NCI-H526 treated with DMSO at 0.1 percent for 48 hours (cell line): Measurements from ENCODE around the gene ATXN2.
"Not testable (repeated sequence)": the region's sequence is repeated elsewhere in the genome, so short reads cannot be mapped to it uniquely, and the experiment has no call there.

Source experiments
- DNase-seq: peaks from one replicate; lab custom pipeline; 2025; lab: John Stamatoyannopoulos, UW

Gene ATXN2

DNA sequence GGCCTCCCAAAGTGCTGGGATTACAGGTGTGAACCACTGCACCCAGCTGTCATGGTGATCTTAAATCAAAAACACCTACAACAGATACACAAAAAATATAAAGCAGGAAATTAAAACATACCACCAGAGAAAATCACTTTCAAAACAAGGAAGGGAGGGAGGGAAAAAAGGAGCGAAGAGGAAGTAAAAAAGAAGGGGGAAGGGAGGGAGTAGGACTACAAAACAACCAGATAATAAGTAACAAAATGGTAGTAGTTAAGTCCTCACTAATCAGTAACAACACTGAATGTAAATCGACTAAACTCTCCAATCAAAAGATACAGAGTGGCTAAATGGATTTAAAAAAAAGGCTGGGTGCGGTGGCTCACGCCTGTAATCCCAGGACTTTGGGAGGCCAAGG is 104.4 kb downstream of the ATXN2 start:
- no peak for DNase-seq

GRCh38 chr12:111492979-111493378 is 106.1 kb downstream of the ATXN2 start:
- DNase-seq: not testable (repeated sequence)

DNA sequence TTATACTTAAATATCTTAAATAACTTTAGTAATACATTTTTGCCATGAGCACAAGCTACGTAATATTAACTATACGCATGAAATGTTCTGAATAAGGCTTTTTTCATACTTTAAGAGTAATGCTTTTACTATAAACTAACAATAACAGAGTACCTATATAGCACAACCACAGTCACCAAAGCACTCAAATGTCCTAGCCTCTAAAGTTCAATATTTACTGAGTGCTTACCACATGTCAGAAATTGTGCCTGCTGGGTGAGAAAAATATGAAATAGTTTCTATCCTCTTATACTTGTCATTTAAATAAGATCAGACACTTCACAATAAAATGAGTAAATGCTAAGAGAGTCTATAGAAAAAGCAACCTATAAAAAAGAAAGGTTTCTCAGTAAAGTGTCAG is 110.3 kb downstream of the ATXN2 start:
- no peak for DNase-seq

DNA sequence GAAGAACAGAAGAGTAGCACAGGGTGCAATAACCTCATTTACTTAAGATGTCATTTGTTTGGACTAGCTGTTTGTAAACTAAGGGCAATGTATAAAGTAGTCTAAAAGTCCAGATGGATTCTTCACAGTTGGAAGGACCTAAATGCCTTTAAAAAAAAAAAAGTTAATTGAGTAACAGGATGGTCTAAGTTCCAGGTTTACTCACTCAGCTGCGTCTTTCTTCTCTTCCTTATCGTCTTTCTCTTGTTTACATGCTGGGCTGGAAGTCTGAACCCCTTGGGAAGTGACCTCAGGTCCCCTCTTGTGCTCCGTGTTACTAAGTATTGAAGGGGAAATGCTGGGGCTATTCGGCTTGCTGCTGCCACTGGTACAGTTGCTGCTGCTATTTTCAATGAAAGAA is 110.8 kb downstream of the ATXN2 start:
- no peak for DNase-seq

- no peak for DNase-seq
Measured at GRCh38 chr12:111482462-111482861, 116.7 kb downstream of the ATXN2 start.

DNA sequence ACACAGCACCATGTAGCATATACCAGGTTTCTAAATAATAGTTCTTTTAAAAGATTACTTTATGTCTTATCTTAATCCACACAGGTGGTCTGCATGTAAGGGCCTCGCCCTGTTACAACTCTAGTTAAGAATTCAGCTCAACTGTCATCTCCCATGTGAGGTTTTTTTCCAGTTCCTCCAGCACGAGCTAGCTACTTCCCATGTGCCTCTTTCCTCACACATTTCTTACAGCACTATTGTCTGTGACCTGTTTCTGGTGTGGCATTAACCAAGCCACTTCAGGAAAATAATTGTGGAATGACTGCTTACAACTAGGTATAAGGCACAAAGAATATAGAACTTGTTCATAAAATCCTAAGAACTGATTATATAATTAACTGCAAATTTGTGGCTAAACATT is 127.9 kb downstream of the ATXN2 start:
- DNase-seq: no peak

- DNase-seq: no peak
Measured at GRCh38 chr12:111469401-111469800, 129.7 kb downstream of the ATXN2 start.

GRCh38 chr12:111467857-111468241 is 131.3 kb downstream of the ATXN2 start:
- no peak for DNase-seq

- no peak for DNase-seq
Measured at GRCh38 chr12:111467092-111467856, 131.8 kb downstream of the ATXN2 start.

DNA sequence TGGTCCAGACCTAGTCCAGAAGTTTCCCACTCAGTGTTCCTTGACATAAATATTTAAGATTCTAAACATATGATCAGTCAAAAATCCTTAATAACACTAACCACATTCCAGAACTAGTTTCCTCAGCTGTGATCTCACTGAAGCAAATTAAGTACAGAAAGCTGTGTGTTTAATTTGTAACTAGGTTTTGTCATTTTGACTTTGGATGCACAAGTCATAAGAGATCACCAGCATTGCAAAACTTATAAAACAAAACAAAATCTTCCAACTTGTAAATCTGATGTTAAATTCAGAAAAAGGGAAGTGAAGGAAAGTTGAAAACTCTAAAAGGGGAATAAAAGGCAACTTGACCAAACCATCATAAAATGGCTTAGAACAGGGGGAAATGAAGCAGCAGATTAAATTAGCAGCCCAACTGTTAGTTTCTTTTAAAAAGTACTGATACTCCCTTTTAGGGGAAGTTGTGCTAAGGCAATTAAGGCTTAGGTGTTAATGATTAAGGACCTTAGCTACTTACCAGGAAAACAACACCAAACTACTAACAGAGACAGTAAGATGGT is 136.8 kb downstream of the ATXN2 start:
- no peak for DNase-seq

GRCh38 chr12:111460111-111460510 is 139.0 kb downstream of the ATXN2 start:
- not testable (repeated sequence) for DNase-seq

DNA sequence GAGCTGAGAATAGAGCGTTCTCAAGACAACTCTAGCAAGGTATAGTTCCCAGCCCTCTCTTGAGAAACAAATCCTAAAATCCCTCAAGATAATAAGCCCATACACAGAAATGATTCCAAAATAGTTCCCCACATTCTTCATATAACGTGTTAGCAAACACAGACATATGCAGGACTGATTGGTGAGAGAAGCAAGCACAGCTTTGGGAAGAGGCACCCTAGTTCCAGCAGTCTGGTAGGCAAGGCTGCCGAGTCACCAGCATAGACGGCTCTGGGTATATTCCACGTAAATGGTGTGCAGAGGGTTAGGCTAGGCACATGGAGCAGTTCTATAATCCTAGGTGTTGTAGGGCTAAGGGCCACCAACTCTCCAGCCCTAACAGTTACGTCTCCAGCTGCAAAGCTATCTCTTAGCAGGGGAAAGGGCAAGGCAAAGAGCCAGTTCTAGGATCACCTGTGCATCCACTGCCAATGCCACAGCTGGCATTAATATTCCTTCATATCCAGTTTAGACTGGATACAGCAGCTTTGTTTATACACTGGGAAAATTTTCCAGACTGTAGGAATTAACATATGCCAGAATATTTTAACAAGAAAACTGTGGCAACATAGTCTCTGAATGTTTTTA is 140.5 kb downstream of the ATXN2 start:
- DNase-seq: no peak

- DNase-seq: no peak
Measured at GRCh38 chr12:111457577-111457976, 141.5 kb downstream of the ATXN2 start.

- DNase-seq: no peak
Measured at GRCh38 chr12:111457071-111457470, 142.0 kb downstream of the ATXN2 start.

- no peak for DNase-seq
Measured at GRCh38 chr12:111455448-111456320, 143.4 kb downstream of the ATXN2 start.

- no peak for DNase-seq
Measured at GRCh38 chr12:111454716-111455447, 144.2 kb downstream of the ATXN2 start.

DNA sequence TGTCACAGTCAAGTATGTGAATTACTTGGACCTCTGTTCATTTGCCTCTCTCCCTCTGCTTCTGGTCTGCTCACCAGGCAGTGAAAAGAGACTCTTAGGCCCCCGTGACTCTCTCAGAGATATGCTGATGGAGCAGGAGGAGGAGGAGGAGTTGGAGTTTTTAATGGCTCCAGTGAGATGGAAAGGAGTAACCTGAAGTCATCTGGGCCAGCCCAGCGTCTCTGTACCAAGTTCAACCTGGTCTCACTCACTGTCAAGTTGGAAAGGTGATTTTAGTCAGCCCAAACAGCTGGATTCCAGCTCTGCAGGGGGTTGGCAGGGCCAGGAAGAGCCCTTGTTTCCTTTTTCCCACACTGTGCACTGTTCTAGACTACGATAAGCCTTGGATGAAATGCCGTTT is 144.8 kb downstream of the ATXN2 start:
- DNase-seq: no peak

DNA sequence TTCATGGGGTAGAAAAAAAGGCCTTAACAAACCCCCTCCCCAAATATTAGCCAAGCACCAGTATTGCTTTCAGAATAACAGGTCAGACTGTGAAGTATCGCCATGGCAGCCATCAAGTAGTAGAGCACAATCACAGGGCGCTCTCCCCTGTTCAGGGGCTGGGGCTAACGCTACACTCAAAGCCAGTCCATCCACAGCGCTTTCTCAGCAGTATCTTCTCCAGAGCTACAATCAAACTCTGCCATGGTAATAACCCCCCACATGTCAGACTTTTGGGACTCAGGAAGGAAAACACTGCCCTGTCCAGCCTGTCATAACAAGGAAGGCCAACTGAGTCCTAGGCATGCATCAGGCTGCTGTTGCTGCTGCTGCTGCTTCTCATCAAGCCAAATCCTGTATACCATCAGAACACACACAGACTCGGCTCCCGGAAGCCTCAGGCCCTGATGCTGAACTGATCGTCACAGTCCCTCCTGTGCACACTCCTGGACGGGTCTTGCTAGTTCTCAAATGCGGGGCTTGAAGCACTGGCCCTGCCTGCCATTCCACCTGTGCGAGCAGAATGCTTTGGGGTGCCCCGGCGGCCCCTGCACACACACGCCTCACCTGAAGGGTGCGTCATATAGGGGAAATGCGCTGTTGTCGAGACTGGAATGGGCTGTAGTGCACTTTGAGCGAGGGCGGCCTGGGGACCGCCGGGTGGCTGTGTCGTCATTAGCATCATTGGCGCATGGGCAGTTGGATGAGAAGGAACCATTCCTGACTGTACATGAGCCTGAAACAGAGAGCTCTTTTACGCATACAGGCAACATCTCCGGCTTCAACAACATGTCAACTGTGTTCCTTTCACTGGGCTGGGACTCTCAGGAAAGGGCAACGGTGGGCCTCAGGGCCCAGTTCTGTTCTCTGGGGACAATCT is 145.8 kb downstream of the ATXN2 start:
- DNase-seq: no peak

DNA sequence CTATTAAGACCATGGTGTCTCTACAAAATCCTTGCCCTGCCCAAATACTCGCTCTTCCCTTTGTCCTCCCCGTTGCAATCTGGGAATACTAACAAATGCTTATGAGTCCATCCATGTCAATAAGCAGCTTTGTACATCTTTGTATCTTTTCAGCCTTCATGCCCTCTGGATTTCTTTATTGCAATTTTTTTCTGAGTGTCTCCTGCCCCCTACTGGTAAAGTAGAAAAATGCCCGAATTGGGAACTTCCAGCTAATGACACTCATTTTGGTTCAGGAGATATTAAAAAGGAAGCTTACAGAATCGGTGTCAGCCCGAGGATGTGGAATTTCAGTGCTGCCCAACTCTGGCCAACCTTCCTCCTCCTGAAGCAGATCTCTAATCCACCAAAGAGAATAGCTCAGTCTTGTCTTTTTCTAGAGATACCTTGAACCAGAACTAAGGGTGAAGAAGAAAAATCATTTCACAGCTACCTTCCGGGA is 147.4 kb downstream of the ATXN2 start:
- DNase-seq: peak; percentile 9

GRCh38 chr12:111451232-111451631 is 147.9 kb downstream of the ATXN2 start:
- DNase-seq: no peak

- DNase-seq: no peak
Measured at GRCh38 chr12:111450676-111451075, 148.4 kb downstream of the ATXN2 start.
